K562 (cell line): ENCODE measurements around the gene NBEAL2. TPM values are rescaled to one million over a fixed set of nuclear protein-coding genes. Genes with fewer than 3 reads are reported as not detected.

Source experiments
- BHLHE40 ChIP-seq: IDR thresholded peaks from 2 replicates; pipeline ENCODE4 v1.6.1; 2011; ENCODE audit warnings: low read length, improper control_type of control experiment
- BRCA1 ChIP-seq, 2 experiments: fragments of 450-650 bp in 1 of 2; sonication (generic) in 1 of 2; formaldehyde crosslinking in 1 of 2; IDR thresholded peaks; 2 replicates each; pipeline versions ENCODE4 v1.5.0 to v1.6.1; 2017 to 2020; ENCODE audit warnings: mild to moderate bottlenecking in 1 of 2, missing genetic modification reagents in 1 of 2
- DMBX1 ChIP-seq: fragments of 250-450 bp; sonication (Bioruptor Pico); IDR thresholded peaks from 2 replicates; pipeline ENCODE4 v1.8.0; 2022; ENCODE audit warnings: inconsistent platforms, mild to moderate bottlenecking, moderate library complexity, borderline replicate concordance
- MECOM ChIP-seq: fragments of 250-450 bp; sonication (Bioruptor Pico); IDR thresholded peaks from 2 replicates; pipeline ENCODE4 v1.8.0; 2022; ENCODE audit warnings: inconsistent platforms
- SIRT6 ChIP-seq: IDR thresholded peaks from one replicate; pipeline ENCODE4 v1.6.1; 2012; ENCODE audit warnings: low read depth, mild to moderate bottlenecking, control low read depth, inconsistent platforms, low read length, moderate library complexity
- SMC3 ChIP-seq: conservative IDR thresholded peaks from 2 replicates; pipeline ENCODE4 v1.6.1; 2011; ENCODE audit warnings: low read depth, low read length, improper control_type of control experiment; ENCODE audit not compliant: insufficient read depth
- TAF7 ChIP-seq: fragments of 450-650 bp; IDR thresholded peaks from 2 replicates; pipeline ENCODE4 v1.6.1; 2016; ENCODE audit warnings: missing genetic modification characterization, missing compliant biosample characterization
- TARDBP ChIP-seq: fragments of 450-650 bp; IDR thresholded peaks from 2 replicates; pipeline ENCODE4 v1.6.1; 2016
- THAP7 ChIP-seq: fragments of 250-450 bp; sonication (Bioruptor Pico); IDR thresholded peaks from 2 replicates; pipeline ENCODE4 v1.5.0; 2021
- XRCC3 ChIP-seq: fragments of 450-650 bp; IDR thresholded peaks from 2 replicates; pipeline ENCODE4 v1.6.1; 2017; ENCODE audit warnings: mild to moderate bottlenecking, moderate library complexity
- ZBTB9 ChIP-seq: fragments of 450-650 bp; formaldehyde crosslinking; IDR thresholded peaks from 2 replicates; pipeline ENCODE4 v1.4.0; 2020; ENCODE audit warnings: mild to moderate bottlenecking, moderate library complexity
- ZC3H8 ChIP-seq: fragments of 450-650 bp; IDR thresholded peaks from 2 replicates; pipeline ENCODE4 v1.6.1; 2017
- ZKSCAN1 ChIP-seq: fragments of 150-350 bp; IDR thresholded peaks from 2 replicates; pipeline ENCODE4 v1.6.1; 2016; ENCODE audit warnings: low read depth, low read length
- ZNF217 ChIP-seq: sonication (generic); formaldehyde crosslinking; IDR thresholded peaks from 2 replicates; pipeline ENCODE4 v1.8.0; 2022; ENCODE audit warnings: mild to moderate bottlenecking, missing genetic modification reagents
- ZNF232 ChIP-seq: sonication (generic); formaldehyde crosslinking; IDR thresholded peaks from 2 replicates; pipeline ENCODE4 v1.8.0; 2022; ENCODE audit warnings: mild to moderate bottlenecking, missing genetic modification reagents
- ZNF507 ChIP-seq: conservative IDR thresholded peaks from 2 replicates; pipeline ENCODE4 v1.6.1; 2017; ENCODE audit warnings: missing genetic modification characterization, missing compliant biosample characterization
- polyA plus RNA-seq, 8 experiments: library from polyadenylated mRNA; depleted of rRNA in 4 of 8; stranded (reverse) in 5 of 8; unstranded in 3 of 8; fragments of >200 nt; fragmentation: Nextera tagmentation in 2 of 8; fragmentation: Illumina TruSeq in 1 of 8; extraction: Ambion mirVana in 2 of 8; extraction: Trizol in 1 of 8; gene quantifications; 2 replicates each; pipeline versions ENCODE4 v1.2.1 to v1.2.3, GENCODE V29; 2011 to 2014; ENCODE audit warnings: inconsistent platforms in 1 of 8, missing spikeins in 1 of 8
- total RNA-seq, 7 experiments: library from RNA; depleted of rRNA in 6 of 7; stranded (reverse); fragments of >200 nt in 6 of 7; fragmentation: Illumina TruSeq in 2 of 7; extraction: Trizol in 2 of 7; gene quantifications; 2 replicates each; pipeline versions ENCODE4 v1.2.1 to v1.2.3, GENCODE V29; 2011 to 2021; ENCODE audit warnings: low replicate concordance in 1 of 7
- TF ChIP-seq, protein P1 (sequence below): fragments of 250-450 bp; sonication (Bioruptor Pico); IDR thresholded peaks from 2 replicates; pipeline ENCODE4 v1.8.0; 2021; ENCODE audit warnings: mild to moderate bottlenecking, moderate library complexity
- TF ChIP-seq, protein P2 (sequence below): sonication (generic); formaldehyde crosslinking; IDR thresholded peaks from 2 replicates; pipeline ENCODE4 v1.8.1; 2022; ENCODE audit warnings: missing genetic modification reagents
- TF ChIP-seq, protein P3 (sequence below): fragments of 200-800 bp; sonication (Bioruptor generic); IDR thresholded peaks from 2 replicates; pipeline ENCODE4 v1.6.1; 2017; ENCODE audit warnings: missing genetic modification characterization, missing compliant biosample characterization
- TF ChIP-seq, protein P4 (sequence below): fragments of 250-450 bp; sonication (Bioruptor Pico); IDR thresholded peaks from 2 replicates; pipeline ENCODE4 v1.8.0; 2022; ENCODE audit warnings: moderate library complexity, mild to moderate bottlenecking, inconsistent platforms
- TF ChIP-seq, protein P5 (sequence below): fragments of 250-450 bp; sonication (Bioruptor Pico); IDR thresholded peaks from 2 replicates; pipeline ENCODE4 v1.8.0; 2021; ENCODE audit warnings: moderate library complexity, mild to moderate bottlenecking, inconsistent platforms

Gene NBEAL2
- total and polyA plus RNA-seq, 9 of the 15 experiments (the other 6 are each of a cell fraction or from before 2014, with no cell fraction given), result 0.06 to 114 (median 29.6) TPM

DNA sequence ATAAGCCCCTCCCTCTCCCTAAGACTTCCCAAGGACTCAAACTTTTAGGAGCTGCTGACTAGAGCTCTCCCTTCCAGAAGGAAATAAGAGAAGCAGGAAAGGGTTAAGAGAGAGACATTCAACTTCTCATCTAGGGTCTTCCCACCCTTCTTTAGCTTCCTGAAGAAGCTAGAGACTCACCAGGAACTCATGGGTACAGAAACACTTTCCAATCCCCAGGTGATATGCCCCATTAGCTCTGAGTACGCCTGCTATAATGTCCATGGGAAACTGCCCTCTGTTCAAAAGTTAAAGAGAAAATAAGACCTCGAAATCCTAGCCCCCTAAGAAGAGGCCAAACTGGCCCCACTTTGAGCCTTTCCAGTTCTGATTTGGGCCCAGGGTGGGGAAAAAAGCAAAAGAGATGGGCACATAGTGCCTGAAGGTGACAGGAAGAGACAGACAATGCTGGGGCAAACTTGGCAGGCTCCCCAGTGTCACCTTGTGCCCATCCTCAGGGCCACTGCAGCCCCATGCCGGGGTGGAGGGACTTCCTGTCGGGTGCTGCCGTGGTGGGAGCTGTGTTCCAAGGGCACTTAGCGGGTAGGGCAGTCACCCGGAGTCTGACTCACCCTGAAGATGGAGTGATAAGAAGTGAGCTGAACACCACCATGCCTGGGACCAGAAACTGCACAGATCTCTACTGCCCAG lies 32.5 kb upstream of the NBEAL2 start (continued):
- TF ChIP-seq, protein P1, sequence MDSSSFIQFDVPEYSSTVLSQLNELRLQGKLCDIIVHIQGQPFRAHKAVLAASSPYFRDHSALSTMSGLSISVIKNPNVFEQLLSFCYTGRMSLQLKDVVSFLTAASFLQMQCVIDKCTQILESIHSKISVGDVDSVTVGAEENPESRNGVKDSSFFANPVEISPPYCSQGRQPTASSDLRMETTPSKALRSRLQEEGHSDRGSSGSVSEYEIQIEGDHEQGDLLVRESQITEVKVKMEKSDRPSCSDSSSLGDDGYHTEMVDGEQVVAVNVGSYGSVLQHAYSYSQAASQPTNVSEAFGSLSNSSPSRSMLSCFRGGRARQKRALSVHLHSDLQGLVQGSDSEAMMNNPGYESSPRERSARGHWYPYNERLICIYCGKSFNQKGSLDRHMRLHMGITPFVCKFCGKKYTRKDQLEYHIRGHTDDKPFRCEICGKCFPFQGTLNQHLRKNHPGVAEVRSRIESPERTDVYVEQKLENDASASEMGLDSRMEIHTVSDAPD, result no peak
- TF ChIP-seq SIRT6 (no peak), TARDBP (no peak), MECOM (CRISPR knock-in tag) (no peak), SMC3 (no peak), ZNF507 (tag) (no peak), ZBTB9 (peak; percentile 79), XRCC3 (no peak), BHLHE40 (peak; percentile 62; the same call in 1 of the 2 replicates), ZNF232 (CRISPR knock-in tag) (no peak), ZC3H8 (no peak), THAP7 (CRISPR knock-in tag) (no peak), DMBX1 (0 out of 2 replicates have a peak, but pooled peaks have one; percentile 78), ZKSCAN1 (no peak), BRCA1 (IDR thresholded peaks at IDR 0.05) (no peak), BRCA1 (CRISPR knock-in tag; IDR thresholded peaks at IDR 0.05) (no peak), TAF7 (tag) (no peak), ZNF217 (CRISPR knock-in tag) (no peak)
- TF ChIP-seq, protein P2, sequence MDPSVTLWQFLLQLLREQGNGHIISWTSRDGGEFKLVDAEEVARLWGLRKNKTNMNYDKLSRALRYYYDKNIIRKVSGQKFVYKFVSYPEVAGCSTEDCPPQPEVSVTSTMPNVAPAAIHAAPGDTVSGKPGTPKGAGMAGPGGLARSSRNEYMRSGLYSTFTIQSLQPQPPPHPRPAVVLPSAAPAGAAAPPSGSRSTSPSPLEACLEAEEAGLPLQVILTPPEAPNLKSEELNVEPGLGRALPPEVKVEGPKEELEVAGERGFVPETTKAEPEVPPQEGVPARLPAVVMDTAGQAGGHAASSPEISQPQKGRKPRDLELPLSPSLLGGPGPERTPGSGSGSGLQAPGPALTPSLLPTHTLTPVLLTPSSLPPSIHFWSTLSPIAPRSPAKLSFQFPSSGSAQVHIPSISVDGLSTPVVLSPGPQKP (CRISPR knock-in tag), result no peak
- TF ChIP-seq, protein P3, sequence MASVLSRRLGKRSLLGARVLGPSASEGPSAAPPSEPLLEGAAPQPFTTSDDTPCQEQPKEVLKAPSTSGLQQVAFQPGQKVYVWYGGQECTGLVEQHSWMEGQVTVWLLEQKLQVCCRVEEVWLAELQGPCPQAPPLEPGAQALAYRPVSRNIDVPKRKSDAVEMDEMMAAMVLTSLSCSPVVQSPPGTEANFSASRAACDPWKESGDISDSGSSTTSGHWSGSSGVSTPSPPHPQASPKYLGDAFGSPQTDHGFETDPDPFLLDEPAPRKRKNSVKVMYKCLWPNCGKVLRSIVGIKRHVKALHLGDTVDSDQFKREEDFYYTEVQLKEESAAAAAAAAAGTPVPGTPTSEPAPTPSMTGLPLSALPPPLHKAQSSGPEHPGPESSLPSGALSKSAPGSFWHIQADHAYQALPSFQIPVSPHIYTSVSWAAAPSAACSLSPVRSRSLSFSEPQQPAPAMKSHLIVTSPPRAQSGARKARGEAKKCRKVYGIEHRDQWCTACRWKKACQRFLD (CRISPR knock-in tag), result peak; percentile 67
- TF ChIP-seq, protein P4, sequence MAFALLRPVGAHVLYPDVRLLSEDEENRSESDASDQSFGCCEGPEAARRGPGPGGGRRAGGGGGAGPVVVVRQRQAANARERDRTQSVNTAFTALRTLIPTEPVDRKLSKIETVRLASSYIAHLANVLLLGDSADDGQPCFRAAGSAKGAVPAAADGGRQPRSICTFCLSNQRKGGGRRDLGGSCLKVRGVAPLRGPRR (CRISPR knock-in tag), result no peak
- TF ChIP-seq, protein P5, sequence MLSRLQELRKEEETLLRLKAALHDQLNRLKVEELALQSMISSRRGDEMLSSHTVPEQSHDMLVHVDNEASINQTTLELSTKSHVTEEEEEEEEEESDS (CRISPR knock-in tag), result no peak
